ENCODE results near the gene SBK2.
"Not testable (repeated sequence)": the region's sequence is repeated elsewhere in the genome, so short reads cannot be mapped to it uniquely, and the experiment has no call there.

GRCh38 chr19:55496820-55497219 is 40.1 kb downstream of the SBK2 start:
- not testable (repeated sequence) for TF ChIP-seq POLR2A (IDR thresholded peaks at IDR 0.05); CTCF (IDR thresholded peaks at IDR 0.05 in 4 of 5, conservative IDR thresholded peaks at IDR 0.05 in 1 of 5)

Data from gastrocnemius medialis (tissue), 4 donors.